ENCODE results near the gene KCNQ1. TPM values are rescaled to one million over a fixed set of nuclear protein-coding genes. Genes with fewer than 3 reads are reported as not detected.

KCNQ1 gene
- total and polyA plus RNA-seq, 2 donors (not counting 1 experiment from before 2014, with no cell fraction given), result not detected

- Histone ChIP-seq H3K4me2 (ENCODE audit: extremely low read depth, insufficient read depth, low read length) (no peak overlapping the region), H3K4me3 (replicated peaks in 1 of 4; ENCODE audit: control extremely low read depth in 1 of 4, insufficient read depth in 1 of 4, low read depth in 3 of 4, low read length in 4 of 4) (no peak overlapping the region)
Measured at GRCh38 chr11:2800655-2801531, 356.1 kb downstream of the KCNQ1 start.

GRCh38 chr11:2801711-2802388, 357.0 kb downstream of the KCNQ1 start:
- H3K4me1 ChIP-seq (ENCODE audit: control insufficient read depth, extremely low read depth, insufficient read depth, low read length), result peaks cover 3% of the 10 kb centered on the region
- no peak overlapping the region for H3K4me2 ChIP-seq (ENCODE audit: extremely low read depth, insufficient read depth, low read length)
- H3K27me3 ChIP-seq (ENCODE audit: control insufficient read depth, insufficient read depth, low read length), result peaks cover 17% of the 10 kb centered on the region

More at GRCh38 chr11:2800655-2801531, 356.1 kb downstream of the KCNQ1 start:
- Histone ChIP-seq H3K4me1 (ENCODE audit: control insufficient read depth, extremely low read depth, insufficient read depth, low read length) (peaks cover 3% of the 10 kb centered on the region), H3K9me3 (ENCODE audit: control insufficient read depth, insufficient read depth, low read depth, low read length) (no peaks in the 10 kb centered on the region), H3K79me2 (ENCODE audit: control insufficient read depth, insufficient read depth, low read length) (no peaks in the 10 kb centered on the region), H2AFZ (ENCODE audit: low read length) (no peak overlapping the region), H3K27ac (ENCODE audit: insufficient read depth, low read length) (no peak overlapping the region), H3K27me3 (ENCODE audit: control insufficient read depth, insufficient read depth, low read length) (peaks cover 14% of the 10 kb centered on the region), H3K36me3 (ENCODE audit: control insufficient read depth, insufficient read depth, low read length) (no peaks in the 10 kb centered on the region), H3K9ac (ENCODE audit: insufficient read depth, low read length) (no peak overlapping the region), H4K20me1 (ENCODE audit: control insufficient read depth, extremely low read depth, insufficient read depth, low read length) (no peaks in the 10 kb centered on the region)
- no peak for DNase-seq (ENCODE audit: low read depth in 2 of 2)
- TF ChIP-seq CTCF (conservative IDR thresholded peaks at IDR 0.05 in 1 of 2, IDR thresholded peaks at IDR 0.05 in 1 of 2; ENCODE audit: low read depth in 1 of 2, low read length in 2 of 2) (no peak), EZH2 (IDR thresholded peaks at IDR 0.05; ENCODE audit: low read length, missing control alignments) (no peak)

More at GRCh38 chr11:2801711-2802388, 357.0 kb downstream of the KCNQ1 start:
- Histone ChIP-seq H3K4me3 (replicated peaks in 1 of 4; ENCODE audit: control extremely low read depth in 1 of 4, insufficient read depth in 1 of 4, low read depth in 3 of 4, low read length in 4 of 4) (no peak overlapping the region), H3K36me3 (ENCODE audit: control insufficient read depth, insufficient read depth, low read length) (no peaks in the 10 kb centered on the region), H4K20me1 (ENCODE audit: control insufficient read depth, extremely low read depth, insufficient read depth, low read length) (no peaks in the 10 kb centered on the region), H2AFZ (ENCODE audit: low read length) (no peak overlapping the region), H3K9me3 (ENCODE audit: control insufficient read depth, insufficient read depth, low read depth, low read length) (no peaks in the 10 kb centered on the region), H3K27ac (ENCODE audit: insufficient read depth, low read length) (no peak overlapping the region), H3K9ac (ENCODE audit: insufficient read depth, low read length) (no peak overlapping the region), H3K79me2 (ENCODE audit: control insufficient read depth, insufficient read depth, low read length) (no peaks in the 10 kb centered on the region)
- DNase-seq (ENCODE audit: low read depth in 2 of 2), result no peak
- TF ChIP-seq CTCF (conservative IDR thresholded peaks at IDR 0.05 in 1 of 2, IDR thresholded peaks at IDR 0.05 in 1 of 2; ENCODE audit: low read depth in 1 of 2, low read length in 2 of 2), result no peak
- TF ChIP-seq EZH2 (IDR thresholded peaks at IDR 0.05; ENCODE audit: low read length, missing control alignments), result no peak

All from fibroblast of lung (primary cell).